ENCODE results near the gene MORN5. TPM values are rescaled to one million over a fixed set of nuclear protein-coding genes. Genes with fewer than 3 reads are reported as not detected.

The MORN5 gene
- total RNA-seq, 2 donors from 2014 or later: not detected

DNA sequence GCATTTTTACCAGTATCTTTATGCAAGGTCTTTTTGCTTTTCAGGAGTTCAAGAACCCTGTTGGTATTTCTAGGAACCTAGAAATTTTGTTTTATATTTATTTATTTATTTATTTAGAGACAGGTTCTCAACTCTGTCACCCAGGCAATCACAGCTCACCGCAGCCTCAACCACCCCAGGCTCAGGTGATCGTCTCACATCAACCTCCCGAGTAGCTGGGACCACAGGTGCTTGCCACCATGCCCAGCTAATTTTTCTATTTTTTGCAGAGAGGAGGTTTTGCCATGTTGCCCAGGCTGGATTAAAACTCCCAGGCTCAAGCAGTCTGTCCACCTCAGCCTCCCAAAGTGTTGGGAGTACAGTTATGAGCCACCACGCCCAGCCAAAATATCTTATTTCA lies 36.2 kb downstream of the MORN5 start:
- DNase-seq (ENCODE audit: low spot score) (no peak), ATAC-seq (ENCODE audit: insufficient number of reproducible peaks, low FRiP score, low read depth) (no peak)
- no peaks in the 10 kb centered on the region for H3K36me3 ChIP-seq
- H3K4me1 ChIP-seq (ENCODE audit: control insufficient read depth in 1 of 2, low read depth in 2 of 2): no peaks in the 10 kb centered on the region
- H3K4me3 ChIP-seq: no peak overlapping the region
- no peaks in the 10 kb centered on the region for H3K9me3 ChIP-seq
- no peaks in the 10 kb centered on the region for H3K27me3 ChIP-seq (replicated peaks; ENCODE audit: insufficient read depth)
- no peak overlapping the region for H3K27ac ChIP-seq
- TF ChIP-seq, protein P1, sequence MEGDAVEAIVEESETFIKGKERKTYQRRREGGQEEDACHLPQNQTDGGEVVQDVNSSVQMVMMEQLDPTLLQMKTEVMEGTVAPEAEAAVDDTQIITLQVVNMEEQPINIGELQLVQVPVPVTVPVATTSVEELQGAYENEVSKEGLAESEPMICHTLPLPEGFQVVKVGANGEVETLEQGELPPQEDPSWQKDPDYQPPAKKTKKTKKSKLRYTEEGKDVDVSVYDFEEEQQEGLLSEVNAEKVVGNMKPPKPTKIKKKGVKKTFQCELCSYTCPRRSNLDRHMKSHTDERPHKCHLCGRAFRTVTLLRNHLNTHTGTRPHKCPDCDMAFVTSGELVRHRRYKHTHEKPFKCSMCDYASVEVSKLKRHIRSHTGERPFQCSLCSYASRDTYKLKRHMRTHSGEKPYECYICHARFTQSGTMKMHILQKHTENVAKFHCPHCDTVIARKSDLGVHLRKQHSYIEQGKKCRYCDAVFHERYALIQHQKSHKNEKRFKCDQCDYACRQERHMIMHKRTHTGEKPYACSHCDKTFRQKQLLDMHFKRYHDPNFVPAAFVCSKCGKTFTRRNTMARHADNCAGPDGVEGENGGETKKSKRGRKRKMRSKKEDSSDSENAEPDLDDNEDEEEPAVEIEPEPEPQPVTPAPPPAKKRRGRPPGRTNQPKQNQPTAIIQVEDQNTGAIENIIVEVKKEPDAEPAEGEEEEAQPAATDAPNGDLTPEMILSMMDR (IDR thresholded peaks at IDR 0.05): no peak

DNA sequence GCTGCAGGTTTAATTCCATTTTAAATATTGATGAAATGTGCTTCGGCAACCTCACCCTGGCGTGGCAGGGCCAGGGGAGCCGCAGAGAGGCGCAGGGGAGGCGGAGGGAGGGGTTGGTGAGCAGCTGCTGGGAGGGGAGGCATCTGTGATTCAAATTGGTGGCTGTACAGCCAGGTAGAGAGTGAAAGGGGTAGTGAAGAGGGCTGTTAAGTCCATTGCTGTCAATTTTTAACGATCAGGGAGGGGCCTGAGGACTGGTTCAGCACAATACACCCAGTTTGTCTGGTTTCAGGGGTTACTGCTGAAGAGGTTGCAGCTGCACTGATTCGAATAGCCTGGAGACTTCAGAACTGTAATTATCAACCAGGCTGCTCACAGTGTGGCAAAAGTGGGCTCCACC lies 37.7 kb downstream of the MORN5 start:
- H3K4me1 ChIP-seq (ENCODE audit: control insufficient read depth in 1 of 2, low read depth in 2 of 2): no peaks in the 10 kb centered on the region
- no peak overlapping the region for H3K4me3 ChIP-seq
- DNase-seq (ENCODE audit: low spot score) (no peak), ATAC-seq (ENCODE audit: insufficient number of reproducible peaks, low FRiP score, low read depth) (no peak)
- TF ChIP-seq, protein P1 (IDR thresholded peaks at IDR 0.05): no peak
- no peak overlapping the region for H3K27ac ChIP-seq
- no peaks in the 10 kb centered on the region for H3K27me3 ChIP-seq (replicated peaks; ENCODE audit: insufficient read depth)
- no peaks in the 10 kb centered on the region for H3K36me3 ChIP-seq
- no peaks in the 10 kb centered on the region for H3K9me3 ChIP-seq

DNA sequence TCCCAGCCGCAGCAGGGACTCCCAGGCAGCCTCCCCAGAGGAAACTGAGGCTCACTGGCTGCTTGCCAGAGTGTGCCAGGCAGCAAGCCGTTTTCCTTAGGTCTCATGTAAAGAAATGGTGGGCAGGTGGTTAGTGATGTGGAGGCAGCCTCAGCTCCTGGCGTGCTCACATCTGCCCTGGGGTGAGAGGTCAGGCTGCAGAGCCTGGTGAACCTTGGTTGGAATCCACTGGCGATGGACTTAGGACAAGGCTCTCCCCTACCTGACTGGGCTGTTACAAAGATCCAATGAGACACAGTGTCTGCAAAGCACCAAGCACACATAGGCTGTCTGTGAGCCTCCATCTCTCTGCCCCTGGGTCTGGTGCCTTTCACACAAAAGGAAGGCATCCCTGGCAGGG lies 38.2 kb downstream of the MORN5 start:
- Histone ChIP-seq H3K9me3 (no peaks in the 10 kb centered on the region), H3K4me1 (ENCODE audit: control insufficient read depth in 1 of 2, low read depth in 2 of 2) (no peaks in the 10 kb centered on the region), H3K27me3 (replicated peaks; ENCODE audit: insufficient read depth) (no peaks in the 10 kb centered on the region), H3K36me3 (no peaks in the 10 kb centered on the region), H3K4me3 (no peak overlapping the region), H3K27ac (no peak overlapping the region)
- TF ChIP-seq, protein P1 (IDR thresholded peaks at IDR 0.05): no peak
- DNase-seq (ENCODE audit: low spot score) (no peak), ATAC-seq (ENCODE audit: insufficient number of reproducible peaks, low FRiP score, low read depth) (no peak)

DNA sequence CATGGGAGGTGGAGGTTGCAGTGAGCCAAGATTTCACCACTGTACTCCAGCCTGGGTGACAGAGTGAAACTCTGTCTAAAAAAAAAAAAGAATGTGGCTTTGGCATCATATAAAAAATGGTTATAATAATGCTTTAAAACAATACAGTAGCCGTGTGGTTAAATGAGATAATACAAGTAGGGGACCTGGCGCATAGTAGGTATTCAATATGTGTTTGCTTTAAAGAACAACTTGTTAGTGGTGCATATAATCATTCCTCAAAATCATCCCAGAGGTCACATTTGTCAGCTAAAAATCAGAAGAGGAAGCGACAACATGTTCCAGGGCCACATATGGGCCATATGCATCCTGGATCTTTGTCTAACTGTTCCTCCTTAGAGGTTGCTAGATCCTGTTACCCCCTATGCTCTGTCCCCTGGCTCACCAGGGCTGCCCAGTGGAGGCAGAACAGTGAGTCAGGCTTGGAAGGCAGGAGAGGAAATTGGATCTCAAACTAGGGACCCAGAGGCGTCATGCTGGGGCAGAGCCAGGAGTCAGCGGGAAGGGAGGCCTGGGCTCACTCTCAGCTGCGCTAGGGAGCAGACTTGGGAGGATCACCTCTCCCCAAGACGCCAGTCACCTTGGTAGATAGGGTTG lies 41.4 kb downstream of the MORN5 start:
- ATAC-seq (ENCODE audit: insufficient number of reproducible peaks, low FRiP score, low read depth) (no peak), DNase-seq (ENCODE audit: low spot score) (no peak)
- TF ChIP-seq, protein P1 (IDR thresholded peaks at IDR 0.05): no peak

DNA sequence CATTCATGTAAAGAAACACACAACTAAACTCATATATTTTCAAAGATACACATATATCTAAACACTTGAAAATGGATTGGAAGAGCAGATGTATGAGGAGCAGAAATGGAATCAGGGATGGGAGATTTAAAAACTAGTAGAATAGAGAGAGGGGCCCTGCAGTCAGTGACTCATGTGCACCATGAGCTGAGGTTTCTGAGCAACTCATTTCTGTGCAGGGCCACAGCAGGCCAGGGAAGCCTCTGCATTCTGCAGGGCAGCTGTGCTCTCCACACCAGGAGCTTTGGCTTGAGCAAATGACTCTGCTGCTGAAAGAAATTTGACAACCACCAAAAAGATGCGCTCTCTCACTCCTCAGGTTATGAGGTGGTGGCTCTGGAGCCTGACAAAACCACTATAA lies 41.9 kb downstream of the MORN5 start:
- TF ChIP-seq, protein P1 (IDR thresholded peaks at IDR 0.05): no peak
- H3K27me3 ChIP-seq (replicated peaks; ENCODE audit: insufficient read depth): no peaks in the 10 kb centered on the region
- H3K4me3 ChIP-seq: no peak overlapping the region
- no peaks in the 10 kb centered on the region for H3K36me3 ChIP-seq
- no peaks in the 10 kb centered on the region for H3K9me3 ChIP-seq
- H3K4me1 ChIP-seq (ENCODE audit: control insufficient read depth in 1 of 2, low read depth in 2 of 2): no peaks in the 10 kb centered on the region
- ATAC-seq (ENCODE audit: insufficient number of reproducible peaks, low FRiP score, low read depth) (no peak), DNase-seq (ENCODE audit: low spot score) (no peak)
- H3K27ac ChIP-seq: no peak overlapping the region

More for the DNA sequence above, 41.4 kb downstream of the MORN5 start:
- Histone ChIP-seq H3K4me1 (ENCODE audit: control insufficient read depth in 1 of 2, low read depth in 2 of 2) (no peaks in the 10 kb centered on the region), H3K9me3 (no peaks in the 10 kb centered on the region), H3K27me3 (replicated peaks; ENCODE audit: insufficient read depth) (no peaks in the 10 kb centered on the region), H3K27ac (no peak overlapping the region), H3K36me3 (no peaks in the 10 kb centered on the region), H3K4me3 (no peak overlapping the region)

Measured in thoracic aorta (tissue), 2 donors.